ENCODE measurements around the gene ETFDH. TPM values are rescaled to one million over a fixed set of nuclear protein-coding genes. Genes with fewer than 3 reads are reported as not detected.

ETFDH gene
- polyA plus RNA-seq, 1 donor from 2014 or later: 45.1 TPM

DNA sequence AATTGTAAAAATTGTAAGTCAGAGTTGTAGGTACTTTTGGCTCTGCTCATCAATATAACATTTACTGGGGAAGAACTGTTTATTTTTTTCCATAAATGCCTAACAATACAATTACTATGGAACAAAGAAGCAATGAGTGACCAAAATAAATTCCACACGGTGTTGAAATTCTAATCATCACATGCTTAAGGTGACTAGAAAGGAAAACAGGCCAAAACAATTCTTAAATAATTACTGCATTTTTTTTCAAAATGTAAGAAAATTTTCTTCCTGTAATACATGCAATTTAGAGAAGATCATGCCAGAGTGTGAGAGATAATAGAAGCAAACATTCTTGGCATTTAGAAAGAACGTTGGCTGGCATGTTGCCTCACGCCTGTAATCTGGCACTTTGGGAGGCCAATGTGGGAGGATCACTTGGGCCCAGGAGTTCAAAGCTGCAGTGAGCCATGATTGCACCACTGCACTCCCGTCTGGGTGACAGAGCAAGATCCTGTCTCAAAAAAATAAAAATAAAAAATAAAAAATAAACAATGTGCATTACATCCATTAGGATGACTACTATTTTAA, 22.9 kb upstream of the ETFDH start:
- Histone ChIP-seq H3F3A (ENCODE audit: insufficient read depth, low read length, poor library complexity, severe bottlenecking) (no peaks in the 10 kb centered on the region), H3K27ac (ENCODE audit: low read length) (no peak overlapping the region)

DNA sequence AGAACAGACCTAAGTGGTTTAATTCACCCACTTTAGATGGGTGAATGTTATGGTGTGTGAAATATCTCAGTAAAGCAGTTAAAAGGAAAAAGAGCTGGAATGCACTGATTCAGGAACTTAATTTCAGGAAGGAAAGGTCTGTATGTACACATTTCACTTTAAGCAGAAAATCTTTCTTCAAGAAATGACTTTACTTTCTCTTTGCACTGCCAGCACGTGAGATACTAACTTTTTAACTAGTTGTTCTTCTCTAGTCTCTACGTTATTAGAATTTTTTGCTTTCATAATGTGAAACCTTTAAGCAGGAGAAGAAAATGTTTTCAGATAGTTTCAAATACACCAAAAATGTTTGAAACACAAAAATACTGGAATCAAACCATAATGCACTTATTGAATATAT, 19.2 kb upstream of the ETFDH start:
- TF ChIP-seq MXI1 (conservative IDR thresholded peaks at IDR 0.05; ENCODE audit: poor library complexity, severe bottlenecking) (no peak), TAF1 (IDR thresholded peaks at IDR 0.05; ENCODE audit: low read depth) (no peak), CTCF (IDR thresholded peaks at IDR 0.05; ENCODE audit: poor library complexity, severe bottlenecking) (no peak), SMC3 (conservative IDR thresholded peaks at IDR 0.05; ENCODE audit: poor library complexity) (no peak), POLR2AphosphoS5 (IDR thresholded peaks at IDR 0.05) (no peak), EP300 (conservative IDR thresholded peaks at IDR 0.05; ENCODE audit: poor library complexity, severe bottlenecking) (no peak), RAD21 (conservative IDR thresholded peaks at IDR 0.05) (no peak), EZH2 (IDR thresholded peaks at IDR 0.05; ENCODE audit: borderline replicate concordance, insufficient read depth, low read length, poor library complexity, severe bottlenecking) (no peak)
- TF ChIP-seq, protein P1, sequence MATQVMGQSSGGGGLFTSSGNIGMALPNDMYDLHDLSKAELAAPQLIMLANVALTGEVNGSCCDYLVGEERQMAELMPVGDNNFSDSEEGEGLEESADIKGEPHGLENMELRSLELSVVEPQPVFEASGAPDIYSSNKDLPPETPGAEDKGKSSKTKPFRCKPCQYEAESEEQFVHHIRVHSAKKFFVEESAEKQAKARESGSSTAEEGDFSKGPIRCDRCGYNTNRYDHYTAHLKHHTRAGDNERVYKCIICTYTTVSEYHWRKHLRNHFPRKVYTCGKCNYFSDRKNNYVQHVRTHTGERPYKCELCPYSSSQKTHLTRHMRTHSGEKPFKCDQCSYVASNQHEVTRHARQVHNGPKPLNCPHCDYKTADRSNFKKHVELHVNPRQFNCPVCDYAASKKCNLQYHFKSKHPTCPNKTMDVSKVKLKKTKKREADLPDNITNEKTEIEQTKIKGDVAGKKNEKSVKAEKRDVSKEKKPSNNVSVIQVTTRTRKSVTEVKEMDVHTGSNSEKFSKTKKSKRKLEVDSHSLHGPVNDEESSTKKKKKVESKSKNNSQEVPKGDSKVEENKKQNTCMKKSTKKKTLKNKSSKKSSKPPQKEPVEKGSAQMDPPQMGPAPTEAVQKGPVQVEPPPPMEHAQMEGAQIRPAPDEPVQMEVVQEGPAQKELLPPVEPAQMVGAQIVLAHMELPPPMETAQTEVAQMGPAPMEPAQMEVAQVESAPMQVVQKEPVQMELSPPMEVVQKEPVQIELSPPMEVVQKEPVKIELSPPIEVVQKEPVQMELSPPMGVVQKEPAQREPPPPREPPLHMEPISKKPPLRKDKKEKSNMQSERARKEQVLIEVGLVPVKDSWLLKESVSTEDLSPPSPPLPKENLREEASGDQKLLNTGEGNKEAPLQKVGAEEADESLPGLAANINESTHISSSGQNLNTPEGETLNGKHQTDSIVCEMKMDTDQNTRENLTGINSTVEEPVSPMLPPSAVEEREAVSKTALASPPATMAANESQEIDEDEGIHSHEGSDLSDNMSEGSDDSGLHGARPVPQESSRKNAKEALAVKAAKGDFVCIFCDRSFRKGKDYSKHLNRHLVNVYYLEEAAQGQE (IDR thresholded peaks at IDR 0.05; ENCODE audit: borderline replicate concordance): no peak
- no peak overlapping the region for H2AFZ ChIP-seq (ENCODE audit: low read depth, low read length)
- no peaks in the 10 kb centered on the region for H3K9me3 ChIP-seq (ENCODE audit: low read length)
- no peaks in the 10 kb centered on the region for H3K79me2 ChIP-seq (replicated peaks; ENCODE audit: insufficient read depth, low read length)
- H3K36me3 ChIP-seq (ENCODE audit: insufficient read depth, low read length): no peaks in the 10 kb centered on the region
- no peaks in the 10 kb centered on the region for H4K20me1 ChIP-seq (ENCODE audit: insufficient read depth)
- H3K4me2 ChIP-seq (ENCODE audit: low read length): no peak overlapping the region
- no peak overlapping the region for H3K27ac ChIP-seq (ENCODE audit: low read length)
- no peak overlapping the region for H3K4me3 ChIP-seq (ENCODE audit: low read length)
- no peaks in the 10 kb centered on the region for H3K9me2 ChIP-seq (ENCODE audit: insufficient read depth, low read length)
- no peaks in the 10 kb centered on the region for H3K27me3 ChIP-seq (ENCODE audit: insufficient read depth, low read depth, low read length)
- no peaks in the 10 kb centered on the region for H3F3A ChIP-seq (ENCODE audit: insufficient read depth, low read length, poor library complexity, severe bottlenecking)
- H3K9ac ChIP-seq (ENCODE audit: low read length): no peak overlapping the region

More for the DNA sequence above, 22.9 kb upstream of the ETFDH start:
- Histone ChIP-seq H3K9me2 (ENCODE audit: insufficient read depth, low read length) (no peaks in the 10 kb centered on the region), H3K36me3 (ENCODE audit: insufficient read depth, low read length) (no peaks in the 10 kb centered on the region), H3K79me2 (replicated peaks; ENCODE audit: insufficient read depth, low read length) (no peaks in the 10 kb centered on the region), H3K9ac (ENCODE audit: low read length) (no peak overlapping the region), H2AFZ (ENCODE audit: low read depth, low read length) (no peak overlapping the region), H3K4me2 (ENCODE audit: low read length) (no peak overlapping the region), H3K9me3 (ENCODE audit: low read length) (no peaks in the 10 kb centered on the region), H3K27me3 (ENCODE audit: insufficient read depth, low read depth, low read length) (no peaks in the 10 kb centered on the region), H4K20me1 (ENCODE audit: insufficient read depth) (no peaks in the 10 kb centered on the region), H3K4me3 (ENCODE audit: low read length) (no peak overlapping the region)
- TF ChIP-seq TAF1 (IDR thresholded peaks at IDR 0.05; ENCODE audit: low read depth) (no peak), EZH2 (IDR thresholded peaks at IDR 0.05; ENCODE audit: borderline replicate concordance, insufficient read depth, low read length, poor library complexity, severe bottlenecking) (no peak), SMC3 (conservative IDR thresholded peaks at IDR 0.05; ENCODE audit: poor library complexity) (no peak), CTCF (IDR thresholded peaks at IDR 0.05; ENCODE audit: poor library complexity, severe bottlenecking) (no peak), EP300 (conservative IDR thresholded peaks at IDR 0.05; ENCODE audit: poor library complexity, severe bottlenecking) (no peak), RAD21 (conservative IDR thresholded peaks at IDR 0.05) (no peak), MXI1 (conservative IDR thresholded peaks at IDR 0.05; ENCODE audit: poor library complexity, severe bottlenecking) (no peak), POLR2AphosphoS5 (IDR thresholded peaks at IDR 0.05) (no peak)
- TF ChIP-seq, protein P1 (IDR thresholded peaks at IDR 0.05; ENCODE audit: borderline replicate concordance): no peak

Measured in neural cell (in vitro differentiated cells).